Embryonic facial prominence (tissue), 1 donor: Measurements from ENCODE around the gene ENPP4.
"Not testable (repeated sequence)": the region's sequence is repeated elsewhere in the genome, so short reads cannot be mapped to it uniquely, and the experiment has no call there.

ENCODE experiments used
- DNase-seq: peaks from one replicate; pipeline ENCODE4 v3.0.0-alpha.2; 2016; ENCODE audit errors: extremely low spot score

Gene ENPP4

GRCh38 chr6:46129629-46130511 is at the start of gene ENPP4:
TSS of gene ENPP4 (plus strand) at chr6:46129989. CDS start at chr6:46139584, 9,595 bp downstream.
- peak; percentile 57 for DNase-seq

DNA sequence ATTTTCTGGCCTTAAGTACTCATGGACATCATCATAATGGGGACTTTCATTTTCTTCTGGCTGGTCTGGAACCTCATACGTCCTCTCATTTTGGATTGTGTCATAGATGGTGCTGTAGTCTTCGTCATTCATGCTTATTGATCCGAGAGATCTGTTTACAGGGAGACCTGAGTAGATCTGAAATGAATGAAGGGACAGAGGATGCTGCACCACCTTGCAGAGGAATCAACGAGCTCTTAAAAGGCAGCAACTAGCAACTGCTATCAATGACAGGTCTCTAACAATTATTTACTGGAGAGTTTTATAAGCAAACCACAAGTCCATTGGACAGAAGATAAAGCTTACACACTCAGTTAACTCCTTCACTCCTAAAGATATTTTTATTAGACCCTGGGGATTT is 49.7 kb upstream of the ENPP4 start:
- DNase-seq = no peak

GRCh38 chr6:46085688-46086087 is 44.1 kb upstream of the ENPP4 start:
- not testable (repeated sequence) for DNase-seq

DNA sequence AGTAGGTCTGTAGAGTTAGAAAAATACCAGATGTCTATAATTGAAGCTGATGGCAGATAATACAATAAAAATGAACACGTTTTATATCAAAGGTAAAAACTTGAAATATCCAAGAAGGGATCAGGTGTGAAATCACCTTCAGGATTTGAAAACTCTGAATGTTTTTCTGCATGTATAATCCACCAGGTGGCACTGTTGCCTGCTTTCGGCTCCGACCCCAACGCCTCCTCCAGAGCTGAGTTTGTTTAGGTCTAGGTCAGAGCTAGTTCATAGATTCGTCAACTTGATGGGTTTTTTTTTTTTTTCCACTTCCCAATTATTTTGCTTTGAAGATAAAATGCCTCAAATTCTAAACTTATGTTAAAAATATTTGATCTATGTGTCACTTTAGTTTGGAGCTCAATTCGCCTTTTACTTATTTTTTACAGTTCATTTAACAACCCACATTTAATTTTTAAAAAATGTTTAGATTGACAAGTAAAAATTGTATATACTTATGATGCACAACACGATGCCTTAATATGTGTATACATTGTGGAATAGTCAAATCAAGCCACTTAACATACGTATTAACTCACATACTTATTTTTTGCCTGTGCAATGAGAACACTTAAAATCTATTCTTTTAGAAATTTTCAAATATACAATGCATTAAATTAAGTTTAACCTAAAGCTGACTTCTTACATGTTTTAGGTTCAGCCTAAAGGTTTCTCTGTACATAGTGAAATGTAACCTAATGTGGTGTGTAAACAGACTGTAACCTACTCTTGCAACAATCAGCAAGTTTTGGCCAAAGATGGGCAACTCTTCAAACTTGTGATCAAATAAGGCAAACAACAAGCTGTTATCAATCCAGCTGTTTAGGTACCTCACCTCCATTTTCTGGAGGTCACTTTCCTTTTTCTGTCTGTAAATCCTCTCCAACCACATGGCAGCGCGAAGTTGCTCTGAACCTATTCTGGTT is 39.4 kb upstream of the ENPP4 start:
- DNase-seq = peak; percentile 20

DNA sequence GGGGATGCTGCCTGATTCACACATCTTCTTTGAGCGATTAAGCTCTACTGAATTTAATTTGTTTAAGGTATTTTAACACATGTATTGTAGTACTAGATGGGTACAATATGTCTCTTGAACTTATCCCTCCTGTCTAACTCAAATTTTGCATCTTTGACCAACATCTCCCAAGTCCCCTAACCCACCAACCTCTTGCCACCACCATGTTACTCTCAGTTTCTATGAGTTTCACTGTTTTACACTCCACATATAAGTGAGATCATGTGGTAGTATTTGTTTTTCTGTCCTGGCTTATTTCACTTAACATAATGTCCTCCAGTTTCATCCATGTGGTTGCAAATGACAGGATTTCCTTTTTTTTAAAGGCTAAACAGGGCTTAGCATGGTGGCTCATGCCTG is 38.7 kb upstream of the ENPP4 start:
- no peak for DNase-seq

DNA sequence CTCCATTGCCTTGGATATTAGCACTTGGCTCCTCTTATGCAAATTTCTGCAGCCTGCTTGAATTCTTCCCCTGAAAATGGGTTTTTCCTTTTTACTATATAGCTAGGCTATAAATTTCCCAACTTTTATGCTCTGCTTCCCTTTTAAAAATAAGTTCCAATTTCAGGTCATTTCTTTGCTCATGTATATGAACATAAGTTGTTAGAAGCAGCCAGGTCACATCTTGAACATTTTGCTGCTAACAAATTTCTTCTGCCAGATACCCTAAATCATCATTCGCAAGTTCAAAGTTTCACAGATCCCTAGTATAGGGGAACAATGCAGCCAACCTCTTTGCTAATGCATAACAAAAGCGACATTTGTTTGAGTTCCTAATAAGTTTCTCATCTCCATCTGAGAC is 34.5 kb upstream of the ENPP4 start:
- no peak for DNase-seq

GRCh38 chr6:46097366-46097765 is 32.4 kb upstream of the ENPP4 start:
- DNase-seq = no peak

DNA sequence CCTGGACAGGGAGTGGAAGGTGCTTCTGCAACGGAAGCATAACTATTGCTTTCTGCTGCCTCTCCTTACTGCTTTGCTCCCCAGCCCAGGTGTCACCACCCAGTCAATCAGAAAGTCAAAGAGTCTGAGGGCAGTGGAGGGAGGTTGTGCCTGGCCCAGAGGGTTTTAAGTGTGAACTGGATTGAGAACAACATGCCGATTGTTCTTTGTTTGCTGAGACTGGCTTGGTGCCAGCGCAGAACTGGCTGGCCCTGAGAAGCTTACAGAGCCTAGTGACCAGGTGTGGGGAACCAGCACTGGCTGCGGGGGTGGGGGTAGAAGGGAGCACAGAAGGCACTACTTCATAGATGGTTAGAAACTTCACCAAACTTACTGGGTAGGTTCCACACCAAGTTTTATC is 31.1 kb upstream of the ENPP4 start:
- no peak for DNase-seq

DNA sequence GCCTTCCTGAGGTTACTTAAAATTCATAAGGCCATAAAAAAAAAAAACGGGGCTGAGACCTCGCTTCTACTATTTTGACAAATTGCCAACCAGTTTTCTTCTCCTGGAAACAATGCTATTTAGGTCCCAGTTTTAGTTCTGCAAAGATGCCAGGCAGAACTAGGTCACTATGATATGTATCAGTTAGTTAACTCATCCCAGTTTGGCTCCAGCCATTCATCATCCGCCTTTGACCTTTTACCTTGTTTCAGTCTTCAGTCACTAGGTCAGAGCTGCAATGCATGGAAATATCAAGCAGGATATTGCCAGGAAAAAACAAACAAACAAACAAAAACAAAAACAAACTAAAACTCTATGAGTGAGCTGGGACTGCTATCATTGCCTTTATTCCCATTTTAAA is 29.8 kb upstream of the ENPP4 start:
- DNase-seq = no peak

- no peak for DNase-seq
Observed at GRCh38 chr6:46102123-46102522, 27.7 kb upstream of the ENPP4 start.

GRCh38 chr6:46103441-46104115 is 26.2 kb upstream of the ENPP4 start:
- no peak for DNase-seq

GRCh38 chr6:46104209-46104608 is 25.6 kb upstream of the ENPP4 start:
- no peak for DNase-seq

DNA sequence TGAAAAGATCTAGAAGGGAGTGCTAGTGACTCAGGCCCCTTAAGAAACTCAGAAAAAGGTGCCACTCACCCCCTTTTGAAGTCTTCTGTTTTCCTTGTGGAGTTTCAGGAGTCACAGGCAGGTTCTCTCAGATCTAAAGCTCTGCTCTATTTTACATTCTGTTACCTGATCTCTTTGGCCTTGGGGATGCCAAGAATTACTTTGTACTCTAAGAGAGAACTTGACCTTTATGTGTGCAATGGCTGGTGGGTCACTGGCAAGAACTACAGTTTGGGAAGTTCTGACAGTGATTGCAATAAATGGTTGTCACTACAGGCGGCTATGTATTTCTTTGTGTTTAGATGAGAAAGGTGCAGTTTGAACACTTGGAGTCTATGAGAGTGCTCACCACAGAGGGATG is 24.2 kb upstream of the ENPP4 start:
- DNase-seq = no peak

- DNase-seq = no peak
Observed at GRCh38 chr6:46113370-46113769, 16.4 kb upstream of the ENPP4 start.

GRCh38 chr6:46115634-46116033 is 14.2 kb upstream of the ENPP4 start:
- DNase-seq = no peak

DNA sequence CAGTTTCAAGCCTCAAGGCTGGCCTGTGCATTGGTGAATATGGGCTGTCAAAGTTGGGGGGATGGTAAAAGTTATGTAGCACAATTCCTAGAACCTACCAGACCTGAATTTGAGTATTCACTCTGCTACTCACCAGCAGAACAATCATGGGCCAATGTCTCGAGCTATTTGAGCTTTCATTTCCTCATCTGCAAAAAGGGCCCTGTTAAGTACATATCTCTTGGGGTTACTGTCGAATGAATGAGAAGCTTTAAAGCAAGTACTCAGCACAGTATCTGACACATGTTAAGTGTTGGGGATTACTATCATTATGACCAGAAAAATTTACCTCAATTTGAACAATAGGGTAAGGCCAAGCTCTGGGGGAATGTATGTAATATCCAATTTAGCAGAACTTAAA is 13.5 kb upstream of the ENPP4 start:
- no peak for DNase-seq

DNA sequence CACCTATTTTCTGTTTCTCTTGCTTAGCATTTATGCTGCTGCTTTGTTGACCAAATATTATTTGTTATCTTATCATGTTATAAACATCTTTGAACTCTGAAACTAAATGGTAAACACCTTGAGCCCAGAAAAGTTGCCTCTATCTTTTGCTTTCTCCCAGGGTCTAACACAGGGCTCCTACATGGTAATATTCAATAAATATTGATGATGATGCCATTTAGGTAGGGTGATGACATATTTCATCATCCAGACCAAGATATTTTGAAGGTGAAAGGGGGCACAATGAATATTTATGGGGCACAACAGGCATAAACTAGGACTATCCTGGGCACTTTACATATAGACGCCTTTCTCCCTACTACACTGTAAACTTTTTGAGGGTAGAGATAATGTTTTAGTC is 11.6 kb upstream of the ENPP4 start:
- no peak for DNase-seq

GRCh38 chr6:46118836-46119235 is 11.0 kb upstream of the ENPP4 start:
- DNase-seq = no peak

DNA sequence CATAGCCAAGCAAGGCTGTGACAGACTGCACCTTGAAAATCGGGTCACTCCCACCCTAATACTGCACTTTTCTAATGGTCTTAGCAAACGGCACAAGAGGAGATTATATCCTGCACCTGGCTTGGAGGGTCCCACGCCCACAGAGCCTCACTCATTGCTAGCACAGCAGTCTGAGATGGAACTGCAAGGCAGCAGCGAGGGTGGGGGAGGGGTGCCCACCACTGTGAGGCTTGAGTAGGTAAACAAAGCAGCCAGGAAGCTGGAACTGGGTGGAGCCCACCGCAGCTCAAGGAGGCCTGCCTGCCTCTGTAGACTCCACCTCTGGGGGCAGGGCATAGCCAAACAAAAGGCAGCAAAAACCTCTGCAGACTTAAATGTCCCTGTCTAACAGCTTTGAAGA is 10.1 kb upstream of the ENPP4 start:
- not testable (repeated sequence) for DNase-seq

DNA sequence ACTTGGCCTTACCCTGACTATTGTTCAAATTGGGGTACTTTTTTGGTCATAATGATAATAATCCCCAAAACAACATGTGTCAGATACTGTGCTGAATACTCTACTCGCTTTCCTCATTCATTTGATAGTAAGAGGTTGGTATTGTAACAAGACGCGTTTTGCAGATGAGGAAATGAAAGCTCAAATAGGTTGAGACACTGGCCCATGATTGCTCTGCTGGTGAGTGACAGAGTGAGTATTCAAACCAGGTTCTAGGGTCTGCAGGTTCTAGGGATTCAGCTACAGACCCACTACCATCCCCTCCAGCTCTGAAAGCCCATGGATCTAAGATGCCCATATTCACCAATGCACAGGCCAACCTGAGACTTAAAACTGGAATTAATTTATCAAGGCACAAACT is 1.3 kb upstream of the ENPP4 start:
- no peak for DNase-seq

DNA sequence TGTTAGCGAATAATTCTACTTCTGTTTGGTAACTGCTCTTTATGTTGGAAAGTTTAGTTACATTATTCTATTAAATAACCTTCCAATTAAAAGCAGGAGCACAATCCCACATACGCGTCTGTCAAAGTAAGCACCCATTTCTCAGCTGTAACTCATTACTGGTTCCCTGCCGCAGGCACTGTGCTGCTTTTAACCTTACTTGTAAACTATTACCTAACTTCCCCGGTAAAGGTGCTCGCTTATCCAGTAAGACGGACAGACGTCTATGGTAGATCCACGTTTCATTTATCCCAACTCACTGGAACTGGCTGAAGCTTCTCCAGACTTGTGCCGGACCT is 529 bp upstream of the ENPP4 start:
- DNase-seq = no peak

GRCh38 chr6:46130666-46131065 is 877 bp downstream of the ENPP4 start:
- no peak for DNase-seq
